ENCODE results near the gene KIF25.

DNA sequence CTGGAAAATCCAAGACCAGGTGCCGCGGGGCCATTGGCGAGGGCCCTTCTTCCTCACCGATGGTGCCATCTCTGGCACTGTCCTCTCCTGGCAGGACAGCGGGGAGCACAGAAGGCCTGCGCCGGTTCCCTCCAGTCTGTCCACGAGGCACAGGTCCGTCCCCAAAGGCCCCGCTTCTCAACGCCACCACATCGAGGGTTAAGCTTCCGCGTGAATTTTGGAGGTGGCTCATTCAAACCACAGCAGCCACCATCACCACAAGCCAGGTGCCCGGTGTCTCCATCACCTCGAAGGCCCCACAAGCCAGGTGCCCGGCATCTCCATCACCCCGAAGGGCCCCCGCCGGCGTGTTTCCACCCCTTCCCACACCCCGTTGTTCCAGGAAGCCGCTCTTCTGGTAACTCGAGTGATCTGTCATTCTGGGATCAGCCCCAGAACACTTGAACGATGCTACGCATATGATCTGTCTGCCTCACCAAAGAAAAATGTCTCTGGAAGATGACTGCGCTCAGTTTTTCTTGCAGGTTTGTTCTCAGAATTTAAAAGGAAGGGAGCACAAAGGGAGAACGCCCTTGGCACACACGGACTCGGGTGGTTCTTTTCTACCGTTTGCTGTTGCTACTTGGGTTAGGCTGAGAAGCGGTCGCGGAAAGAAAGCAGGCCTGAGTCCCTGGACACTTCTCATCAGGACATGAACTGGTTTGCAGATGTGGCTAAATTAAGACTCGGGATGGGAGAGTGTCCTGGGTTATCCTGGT, 9.9 kb upstream of the KIF25 start:
- TF ChIP-seq YY1 (IDR thresholded peaks at IDR 0.05; ENCODE audit: insufficient read depth, insufficient read length) (no peak), ZNF274 (IDR thresholded peaks at IDR 0.05; ENCODE audit: low read depth, low read length) (no peak), SUZ12 (IDR thresholded peaks at IDR 0.05; ENCODE audit: extremely low read depth, insufficient read depth, insufficient read length) (no peak)

Measured in NT2/D1 (cell line).